Osteocyte (in vitro differentiated cells): ENCODE results near the gene ASXL1. TPM values are rescaled to one million over a fixed set of nuclear protein-coding genes. Genes with fewer than 3 reads are reported as not detected.
"Not testable (repeated sequence)": the region's sequence is repeated elsewhere in the genome, so short reads cannot be mapped to it uniquely, and the experiment has no call there.

Source experiments
- DNase-seq: peaks from one replicate; pipeline ENCODE4 v3.0.0; 2021; ENCODE audit warnings: mixed read lengths; ENCODE audit not compliant: unreplicated experiment; ENCODE audit errors: extremely low spot score
- H3K27ac Mint-ChIP-seq: one replicate; pipeline ENCODE4 v1.8.0; 2021; ENCODE audit warnings: mild to moderate bottlenecking, mixed read lengths; ENCODE audit not compliant: unreplicated experiment
- H3K27me3 Mint-ChIP-seq: one replicate; pipeline ENCODE4 v1.8.0; 2021; ENCODE audit warnings: mixed read lengths; ENCODE audit not compliant: unreplicated experiment
- H3K36me3 Mint-ChIP-seq: one replicate; pipeline ENCODE4 v1.8.0; 2021; ENCODE audit warnings: mixed read lengths; ENCODE audit not compliant: unreplicated experiment
- H3K4me1 Mint-ChIP-seq: one replicate; pipeline ENCODE4 v1.8.0; 2021; ENCODE audit warnings: mixed read lengths; ENCODE audit not compliant: unreplicated experiment
- H3K4me3 Mint-ChIP-seq: one replicate; pipeline ENCODE4 v1.8.0; 2021; ENCODE audit warnings: mild to moderate bottlenecking, moderate library complexity, mixed read lengths; ENCODE audit not compliant: unreplicated experiment
- H3K9me3 Mint-ChIP-seq: one replicate; pipeline ENCODE4 v1.8.0; 2021; ENCODE audit warnings: mixed read lengths; ENCODE audit not compliant: unreplicated experiment
- total RNA-seq: library from RNA; stranded (reverse); gene quantifications from 2 replicates; pipeline ENCODE4 v1.2.1, GENCODE V29; 2021
- TF ChIP-seq, protein P1 (sequence below): fragments of 200-600 bp; sonication (generic); IDR thresholded peaks from 2 replicates; pipeline ENCODE4 v1.5.0; 2021; ENCODE audit warnings: antibody characterized with exemption, mild to moderate bottlenecking, moderate library complexity

Gene ASXL1
- total RNA-seq, 1 donor from 2014 or later, result 76.8 TPM

DNA sequence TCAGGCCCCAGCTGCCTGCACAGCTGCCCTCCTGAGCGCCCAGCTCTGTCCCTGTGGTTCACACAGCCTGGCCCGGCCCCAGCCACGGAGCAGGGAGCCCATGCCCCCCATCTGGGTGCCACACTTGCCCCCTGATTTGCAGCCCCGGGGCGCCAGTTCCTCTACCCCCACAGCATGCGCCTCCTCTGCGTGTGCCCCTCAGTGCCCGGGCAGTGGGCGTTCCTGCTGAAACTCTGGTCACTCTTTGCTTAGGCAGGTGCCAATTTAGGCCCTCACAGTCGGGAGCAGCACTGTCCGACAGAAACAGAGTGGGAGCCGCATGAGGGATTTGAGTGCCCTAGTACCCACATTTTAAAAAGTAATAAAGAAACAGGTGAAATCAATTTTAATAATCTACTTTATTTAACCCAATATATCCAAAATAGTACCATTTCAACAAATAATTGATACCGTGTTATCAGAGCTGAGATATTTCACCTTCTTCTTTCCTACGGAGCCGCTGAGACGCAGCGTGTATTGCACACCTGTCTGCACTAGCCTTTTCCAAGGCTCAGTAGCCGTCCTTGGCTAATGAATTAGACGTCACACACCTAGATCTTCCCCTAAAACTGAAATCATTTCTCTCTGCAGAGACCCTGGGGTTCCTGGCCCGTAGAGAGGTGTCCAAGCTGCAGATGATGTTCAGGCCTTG, 106.4 kb downstream of the ASXL1 start:
- no peak for DNase-seq
- Mint-ChIP-seq H3K36me3 (peaks cover 2% of the 10 kb centered on the region), H3K9me3 (no peaks in the 10 kb centered on the region), H3K27me3 (no peaks in the 10 kb centered on the region), H3K27ac (no peak overlapping the region), H3K4me1 (peaks cover 28% of the 10 kb centered on the region), H3K4me3 (no peak overlapping the region)
- TF ChIP-seq, protein P1, sequence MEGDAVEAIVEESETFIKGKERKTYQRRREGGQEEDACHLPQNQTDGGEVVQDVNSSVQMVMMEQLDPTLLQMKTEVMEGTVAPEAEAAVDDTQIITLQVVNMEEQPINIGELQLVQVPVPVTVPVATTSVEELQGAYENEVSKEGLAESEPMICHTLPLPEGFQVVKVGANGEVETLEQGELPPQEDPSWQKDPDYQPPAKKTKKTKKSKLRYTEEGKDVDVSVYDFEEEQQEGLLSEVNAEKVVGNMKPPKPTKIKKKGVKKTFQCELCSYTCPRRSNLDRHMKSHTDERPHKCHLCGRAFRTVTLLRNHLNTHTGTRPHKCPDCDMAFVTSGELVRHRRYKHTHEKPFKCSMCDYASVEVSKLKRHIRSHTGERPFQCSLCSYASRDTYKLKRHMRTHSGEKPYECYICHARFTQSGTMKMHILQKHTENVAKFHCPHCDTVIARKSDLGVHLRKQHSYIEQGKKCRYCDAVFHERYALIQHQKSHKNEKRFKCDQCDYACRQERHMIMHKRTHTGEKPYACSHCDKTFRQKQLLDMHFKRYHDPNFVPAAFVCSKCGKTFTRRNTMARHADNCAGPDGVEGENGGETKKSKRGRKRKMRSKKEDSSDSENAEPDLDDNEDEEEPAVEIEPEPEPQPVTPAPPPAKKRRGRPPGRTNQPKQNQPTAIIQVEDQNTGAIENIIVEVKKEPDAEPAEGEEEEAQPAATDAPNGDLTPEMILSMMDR, result no peak

DNA sequence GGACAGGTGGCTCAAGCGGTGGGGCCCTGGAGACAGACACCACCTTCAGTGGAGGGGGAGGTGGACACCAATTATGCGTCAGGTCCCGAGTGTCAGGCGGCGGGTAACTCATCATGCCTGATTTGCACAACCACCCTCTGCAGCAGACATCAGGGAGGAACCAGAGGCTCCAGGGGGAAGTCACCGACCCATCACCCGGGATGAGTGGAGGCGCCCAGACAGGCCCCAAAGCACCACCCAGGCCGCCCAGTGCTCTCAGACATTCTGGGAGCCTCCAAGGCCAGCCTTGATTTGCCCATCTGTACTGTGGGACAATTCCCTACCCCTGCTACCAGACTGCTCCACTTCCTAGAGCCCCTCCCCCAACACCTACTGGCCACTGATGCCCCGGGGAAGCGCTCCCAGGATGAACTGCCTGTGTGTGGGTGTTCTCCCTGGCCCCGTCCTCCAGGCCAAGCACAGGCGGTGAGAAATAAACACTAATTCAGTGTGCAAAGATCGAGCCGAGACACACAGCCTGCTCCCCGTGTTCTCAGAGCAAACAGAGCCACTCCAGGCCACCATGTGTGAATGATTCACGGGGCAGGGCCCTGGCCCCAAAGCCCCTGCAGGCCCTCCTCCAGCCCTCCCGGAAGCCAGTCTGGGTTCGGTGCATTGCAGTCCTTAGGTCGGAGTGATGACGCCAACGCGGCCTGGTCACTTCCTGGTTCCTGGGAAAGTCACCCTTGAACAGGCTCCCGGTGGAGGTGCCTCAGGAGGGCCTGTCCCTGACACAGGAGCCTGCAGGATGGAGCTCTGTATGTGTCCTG, 107.2 kb downstream of the ASXL1 start:
- H3K9me3 Mint-ChIP-seq, result no peaks in the 10 kb centered on the region
- no peaks in the 10 kb centered on the region for H3K27me3 Mint-ChIP-seq
- peak overlapping the region; percentile 77 for H3K27ac Mint-ChIP-seq
- TF ChIP-seq, protein P1, result no peak
- H3K36me3 Mint-ChIP-seq, result peaks cover 5% of the 10 kb centered on the region
- no peak for DNase-seq
- peaks cover 35% of the 10 kb centered on the region for H3K4me1 Mint-ChIP-seq
- no peak overlapping the region for H3K4me3 Mint-ChIP-seq

DNA sequence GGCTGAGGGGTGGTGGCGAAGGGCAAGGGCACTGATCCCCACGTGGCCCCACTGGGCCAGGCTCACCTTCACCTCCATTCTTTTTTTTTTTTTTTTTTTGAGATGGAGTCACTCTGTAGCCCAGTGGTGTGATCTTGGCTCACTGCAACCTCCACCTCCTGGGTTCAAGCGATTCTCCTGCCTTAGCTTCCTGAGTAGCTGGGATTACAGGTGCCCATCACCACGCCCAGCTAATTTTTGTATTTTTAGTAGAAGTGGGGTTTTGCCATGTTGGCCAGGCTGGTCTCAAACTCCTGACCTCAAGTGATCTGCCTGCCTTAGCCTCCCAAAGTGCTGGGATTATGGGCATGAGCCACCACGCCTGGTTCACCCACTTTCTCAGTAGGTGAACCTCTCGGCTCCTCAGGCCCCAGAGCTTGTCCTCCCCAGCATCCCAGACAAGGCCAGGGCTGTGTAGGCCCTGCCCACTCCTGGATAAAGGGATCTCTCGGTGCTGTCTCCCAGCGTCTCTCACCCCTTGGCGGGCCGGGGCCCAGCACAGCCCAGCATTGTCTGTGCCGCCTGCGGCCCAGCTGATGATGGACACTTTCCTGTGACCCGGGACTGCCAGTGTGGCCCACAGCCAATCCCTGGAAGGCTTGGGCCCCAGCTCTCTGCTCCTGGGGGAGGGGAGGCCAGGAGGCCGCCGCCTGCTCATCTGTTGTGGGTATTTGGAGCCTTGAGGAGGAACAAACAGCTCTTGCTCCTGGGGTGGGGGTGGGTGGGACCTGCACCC, 108.0 kb downstream of the ASXL1 start:
- DNase-seq, H3K27me3 Mint-ChIP-seq, H3K9me3 Mint-ChIP-seq, H3K36me3 Mint-ChIP-seq, H3K4me3 Mint-ChIP-seq: not testable (repeated sequence)
- H3K27ac Mint-ChIP-seq, result peak overlapping the region; percentile 77
- peaks cover 39% of the 10 kb centered on the region for H3K4me1 Mint-ChIP-seq

DNA sequence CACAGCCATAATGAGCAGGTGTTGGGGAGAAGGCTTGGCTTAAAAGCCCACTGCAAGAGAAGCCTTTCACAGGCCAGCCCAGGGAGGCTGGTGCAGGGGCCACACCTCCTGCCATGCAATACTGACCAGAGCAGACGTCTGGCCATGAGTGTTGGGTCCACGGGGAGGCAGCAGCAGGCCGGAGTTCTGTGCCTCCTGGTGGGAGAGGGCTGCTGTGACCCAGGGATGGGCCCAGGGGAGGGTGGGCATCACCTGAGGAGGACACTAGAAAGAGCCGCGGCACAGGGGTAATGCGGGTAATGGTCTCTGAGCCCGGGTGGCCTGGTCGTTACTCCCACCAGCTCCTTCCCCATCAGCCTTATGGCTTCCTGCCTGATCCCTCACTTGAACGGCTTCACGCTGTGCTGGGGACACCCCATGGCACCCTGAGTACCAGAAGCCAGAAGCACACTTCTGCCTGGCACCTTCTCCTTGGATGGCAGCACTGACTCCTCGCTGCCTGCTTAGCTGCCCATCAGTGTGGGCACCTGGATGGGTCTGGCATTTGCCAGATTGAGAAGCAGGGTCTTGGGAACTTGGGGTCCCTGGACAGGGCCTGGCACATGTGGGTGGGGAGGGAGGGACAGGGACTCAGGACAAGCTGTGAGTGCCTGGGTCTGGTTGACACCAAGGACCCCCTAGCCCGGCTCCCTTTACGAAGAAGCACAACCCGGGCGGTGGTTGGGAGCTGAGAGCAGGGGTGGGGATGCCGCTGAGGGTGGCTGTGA, 108.8 kb downstream of the ASXL1 start:
- H3K27ac Mint-ChIP-seq, result peak overlapping the region; percentile 65
- no peaks in the 10 kb centered on the region for H3K9me3 Mint-ChIP-seq
- peaks cover 3% of the 10 kb centered on the region for H3K36me3 Mint-ChIP-seq
- H3K27me3 Mint-ChIP-seq, result no peaks in the 10 kb centered on the region
- TF ChIP-seq, protein P1, result no peak
- H3K4me3 Mint-ChIP-seq, result no peak overlapping the region
- H3K4me1 Mint-ChIP-seq, result peaks cover 41% of the 10 kb centered on the region
- DNase-seq, result no peak
